HUES48 (cell line): ENCODE measurements around the gene SC5D.

ENCODE experiments used
- H3K27ac ChIP-seq: one replicate; pipeline ENCODE4 v1.7.0; 2013; ENCODE audit warnings: low read depth, low read length, inconsistent platforms
- H3K27me3 ChIP-seq: 2 replicates; pipeline ENCODE4 v1.6.1; 2013; ENCODE audit warnings: mild to moderate bottlenecking, low read length; ENCODE audit not compliant: control insufficient read depth, insufficient read depth
- H3K36me3 ChIP-seq: 2 replicates; pipeline ENCODE4 v1.6.1; 2013; ENCODE audit warnings: low read length; ENCODE audit not compliant: control insufficient read depth, insufficient read depth
- H3K4me1 ChIP-seq: 2 replicates; pipeline ENCODE4 v1.6.1; 2013; ENCODE audit warnings: mild to moderate bottlenecking, low read length; ENCODE audit not compliant: control insufficient read depth, insufficient read depth
- H3K4me3 ChIP-seq: 2 replicates; pipeline ENCODE4 v1.5.1; 2013; ENCODE audit warnings: mild to moderate bottlenecking, low read depth, low read length
- H3K9ac ChIP-seq: 2 replicates; pipeline ENCODE4 v1.6.1; 2013; ENCODE audit warnings: mild to moderate bottlenecking, low read depth, low read length, moderate library complexity
- H3K9me3 ChIP-seq: 2 replicates; pipeline ENCODE4 v1.6.1; 2013; ENCODE audit warnings: low read length; ENCODE audit not compliant: control insufficient read depth, insufficient read depth

Gene SC5D

GRCh38 chr11:121309688-121310087 lies 17.1 kb downstream of the SC5D start:
- H3K36me3 ChIP-seq = peaks cover 46% of the 10 kb centered on the region
- H3K4me3 ChIP-seq = no peak overlapping the region
- H3K27ac ChIP-seq = no peak overlapping the region
- H3K4me1 ChIP-seq = no peaks in the 10 kb centered on the region
- no peaks in the 10 kb centered on the region for H3K27me3 ChIP-seq
- no peaks in the 10 kb centered on the region for H3K9me3 ChIP-seq
- H3K9ac ChIP-seq = no peak overlapping the region

DNA sequence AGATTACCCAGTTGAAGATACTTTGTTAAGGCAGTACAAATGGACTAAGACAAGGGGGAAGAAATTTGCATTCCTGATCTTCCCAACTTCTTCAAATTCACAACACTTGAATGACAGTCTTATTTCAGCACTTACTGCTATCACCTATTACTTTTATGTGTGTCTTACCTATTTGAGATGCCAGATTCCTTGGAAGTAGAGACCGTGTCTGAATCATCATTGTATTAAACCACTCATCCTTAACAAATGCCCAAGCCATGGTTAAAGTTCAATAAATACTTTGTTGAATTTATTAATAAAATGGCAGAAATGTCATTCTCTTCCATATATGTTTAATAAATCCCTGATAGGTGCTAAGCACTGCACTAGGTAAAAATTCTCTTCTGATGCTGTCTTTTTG lies 18.3 kb downstream of the SC5D start:
- Histone ChIP-seq H3K27ac (no peak overlapping the region), H3K4me3 (no peak overlapping the region), H3K9me3 (no peaks in the 10 kb centered on the region), H3K27me3 (no peaks in the 10 kb centered on the region), H3K36me3 (peaks cover 35% of the 10 kb centered on the region), H3K4me1 (no peaks in the 10 kb centered on the region), H3K9ac (no peak overlapping the region)

DNA sequence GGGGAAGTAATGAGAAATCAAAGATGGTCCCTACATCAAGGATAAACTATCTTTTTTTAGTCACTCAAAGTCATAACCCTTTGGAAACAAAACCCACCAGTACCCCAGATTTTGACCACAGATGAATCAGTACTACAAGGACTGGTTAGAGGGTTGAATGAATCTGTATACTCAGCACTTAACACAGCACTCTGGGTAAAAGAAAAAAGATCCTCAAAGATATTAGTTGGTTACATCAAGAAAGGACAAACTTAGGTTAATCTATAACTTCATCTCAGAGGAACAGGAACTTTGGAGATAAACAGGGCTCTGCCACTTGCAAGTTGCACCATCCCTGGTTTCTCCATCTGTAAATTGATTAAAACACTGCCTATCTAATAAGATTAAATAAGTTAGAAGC lies 18.8 kb downstream of the SC5D start:
- no peaks in the 10 kb centered on the region for H3K27me3 ChIP-seq
- H3K9me3 ChIP-seq = no peaks in the 10 kb centered on the region
- no peak overlapping the region for H3K4me3 ChIP-seq
- H3K36me3 ChIP-seq = peaks cover 30% of the 10 kb centered on the region
- H3K27ac ChIP-seq = no peak overlapping the region
- no peak overlapping the region for H3K9ac ChIP-seq
- no peaks in the 10 kb centered on the region for H3K4me1 ChIP-seq

GRCh38 chr11:121312483-121312882 lies 19.9 kb downstream of the SC5D start:
- Histone ChIP-seq H3K9ac (no peak overlapping the region), H3K4me1 (no peaks in the 10 kb centered on the region), H3K27ac (no peak overlapping the region), H3K9me3 (no peaks in the 10 kb centered on the region), H3K27me3 (no peaks in the 10 kb centered on the region), H3K36me3 (peaks cover 19% of the 10 kb centered on the region), H3K4me3 (no peak overlapping the region)

- no peak overlapping the region for H3K27ac ChIP-seq
- H3K9ac ChIP-seq = no peak overlapping the region
- H3K4me1 ChIP-seq = peaks cover 10% of the 10 kb centered on the region; the same call in 1 of the 2 replicates
- H3K36me3 ChIP-seq = no peaks in the 10 kb centered on the region
- H3K4me3 ChIP-seq = no peak overlapping the region
- no peaks in the 10 kb centered on the region for H3K27me3 ChIP-seq
- no peaks in the 10 kb centered on the region for H3K9me3 ChIP-seq
These were observed 26.6 kb downstream of the SC5D start for GRCh38 chr11:121318848-121319834.

- Histone ChIP-seq H3K4me3 (no peak overlapping the region), H3K27ac (no peak overlapping the region), H3K27me3 (no peaks in the 10 kb centered on the region), H3K4me1 (peaks cover 10% of the 10 kb centered on the region; the same call in 1 of the 2 replicates), H3K9me3 (no peaks in the 10 kb centered on the region), H3K9ac (no peak overlapping the region), H3K36me3 (no peaks in the 10 kb centered on the region)
These were observed 29.2 kb downstream of the SC5D start for GRCh38 chr11:121321614-121322243.

DNA sequence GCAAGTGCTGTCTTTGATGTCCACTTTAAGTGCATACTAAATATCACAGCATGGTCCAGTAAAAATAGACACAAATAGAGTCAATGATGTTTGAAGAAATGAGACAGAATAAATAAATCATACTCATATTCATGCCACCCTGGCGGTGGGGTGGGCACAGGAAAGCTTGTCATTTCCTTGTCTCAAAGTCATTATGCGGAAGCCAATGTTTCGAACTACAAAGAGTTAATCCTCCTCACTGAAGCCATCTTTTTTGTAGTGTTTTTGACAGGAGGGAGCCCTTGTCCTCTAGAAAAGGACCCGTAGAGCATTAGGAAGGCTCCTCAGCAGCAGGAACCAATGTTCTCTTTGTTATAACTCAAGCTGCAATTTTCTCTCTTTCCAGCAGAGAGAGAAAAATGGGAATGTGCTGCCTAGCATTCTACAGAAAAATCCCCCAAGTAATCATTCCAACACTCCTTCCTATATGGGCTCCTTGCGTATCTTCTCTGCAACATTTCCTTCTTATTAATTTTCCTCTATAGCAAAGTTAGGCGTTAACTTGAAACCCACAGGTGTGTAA lies 30.6 kb downstream of the SC5D start:
- Histone ChIP-seq H3K27me3 (no peaks in the 10 kb centered on the region), H3K9ac (no peak overlapping the region), H3K36me3 (no peaks in the 10 kb centered on the region), H3K4me3 (no peak overlapping the region), H3K4me1 (peaks cover 10% of the 10 kb centered on the region; the same call in 1 of the 2 replicates), H3K9me3 (no peaks in the 10 kb centered on the region), H3K27ac (no peak overlapping the region)

DNA sequence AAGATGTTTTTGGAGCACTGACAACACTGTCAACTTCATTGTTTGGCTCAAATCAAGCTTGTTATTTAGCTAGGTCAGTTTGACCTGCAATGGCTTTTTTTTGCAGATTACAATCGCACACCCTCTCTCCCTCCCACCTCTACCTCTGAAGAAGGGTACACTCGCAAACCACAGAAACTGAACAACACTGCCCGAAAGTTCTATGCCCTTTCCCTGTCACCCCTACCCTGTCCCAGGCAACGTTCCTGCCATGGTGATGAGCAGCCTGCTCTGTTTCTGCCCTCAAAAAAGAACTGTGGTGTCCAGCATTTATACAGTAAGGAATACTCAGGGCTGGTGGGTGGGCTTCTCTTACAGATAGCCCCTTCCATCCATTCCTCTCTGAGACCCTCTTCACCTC lies 33.7 kb downstream of the SC5D start:
- Histone ChIP-seq H3K4me3 (no peak overlapping the region), H3K9ac (no peak overlapping the region), H3K27ac (no peak overlapping the region), H3K36me3 (no peaks in the 10 kb centered on the region), H3K9me3 (no peaks in the 10 kb centered on the region), H3K4me1 (peaks cover 10% of the 10 kb centered on the region; the same call in 1 of the 2 replicates), H3K27me3 (no peaks in the 10 kb centered on the region)

GRCh38 chr11:121327553-121327952 lies 35.0 kb downstream of the SC5D start:
- peaks cover 6% of the 10 kb centered on the region; the same call in 1 of the 2 replicates for H3K4me1 ChIP-seq
- H3K9me3 ChIP-seq = no peaks in the 10 kb centered on the region
- H3K4me3 ChIP-seq = no peak overlapping the region
- no peak overlapping the region for H3K27ac ChIP-seq
- no peaks in the 10 kb centered on the region for H3K36me3 ChIP-seq
- no peak overlapping the region for H3K9ac ChIP-seq
- no peaks in the 10 kb centered on the region for H3K27me3 ChIP-seq

- H3K9me3 ChIP-seq = no peaks in the 10 kb centered on the region
- no peak overlapping the region for H3K9ac ChIP-seq
- H3K27ac ChIP-seq = no peak overlapping the region
- no peak overlapping the region for H3K4me3 ChIP-seq
- H3K27me3 ChIP-seq = no peaks in the 10 kb centered on the region
- H3K36me3 ChIP-seq = no peaks in the 10 kb centered on the region
- no peaks in the 10 kb centered on the region for H3K4me1 ChIP-seq
These were observed 35.8 kb downstream of the SC5D start for GRCh38 chr11:121328176-121328966.
